Measurements from ENCODE around the gene NLRC4. TPM values are rescaled to one million over a fixed set of nuclear protein-coding genes. Genes with fewer than 3 reads are reported as not detected.

NLRC4 gene
- total RNA-seq, 1 experiment from 2014 or later: not detected

- no peak for DNase-seq
- no peak overlapping the region for H3K18ac ChIP-seq (ENCODE audit: insufficient read length, low read depth, low read length)
- no peaks in the 10 kb centered on the region for H3K79me1 ChIP-seq (ENCODE audit: insufficient read depth, low read depth, low read length, poor library complexity, severe bottlenecking)
- H3K23ac ChIP-seq (ENCODE audit: insufficient read length, low read depth, low read length): no peak overlapping the region
- no peaks in the 10 kb centered on the region for H3K23me2 ChIP-seq (ENCODE audit: insufficient read length, low read depth, low read length, poor library complexity, severe bottlenecking)
- Mint-ChIP-seq H3K4me1 (0 out of 4 replicates have a peak, but pooled peaks cover 0 to 4% of the 10 kb centered on the region in 2 experiments), H3K27ac (no peak overlapping the region), H3K9me3 (no peaks in the 10 kb centered on the region), H3K4me3 (no peak overlapping the region), H3K36me3 (ENCODE audit: insufficient read depth in 1 of 3, low read depth in 3 of 3) (no peaks in the 10 kb centered on the region; a peak in 1 of 7 replicates), H3K27me3 (ENCODE audit: low read depth) (peaks cover 4% of the 10 kb centered on the region)
- H3K79me2 ChIP-seq (ENCODE audit: insufficient read depth, low read length): no peaks in the 10 kb centered on the region
- no peak overlapping the region for H3K56ac ChIP-seq (ENCODE audit: insufficient read length, low read depth, low read length)
- no peak for TF ChIP-seq CTCF (conservative IDR thresholded peaks at IDR 0.05)
- no peaks in the 10 kb centered on the region for H3K4me1 ChIP-seq (ENCODE audit: insufficient read depth, low read length)
- H3K14ac ChIP-seq (ENCODE audit: insufficient read depth, low read length): no peak overlapping the region
- no peak overlapping the region for H2BK5ac ChIP-seq (ENCODE audit: insufficient read length, low read length)
- H3K27ac ChIP-seq (ENCODE audit: insufficient read length, low read depth, low read length): no peak overlapping the region
- no peaks in the 10 kb centered on the region for H3K9me3 ChIP-seq (ENCODE audit: control insufficient read depth, low read depth, low read length)
- no peak overlapping the region for H2BK15ac ChIP-seq (ENCODE audit: low read depth, low read length)
- no peak overlapping the region for H3K4me2 ChIP-seq (ENCODE audit: insufficient read depth, insufficient read length, low read length)
- no peak overlapping the region for H3K9ac ChIP-seq (ENCODE audit: extremely low read depth, insufficient read length, low read length)
- no peaks in the 10 kb centered on the region for H4K20me1 ChIP-seq (ENCODE audit: control insufficient read depth, insufficient read depth, insufficient read length)
- H2BK20ac ChIP-seq (ENCODE audit: low read depth, low read length, poor library complexity, severe bottlenecking): no peak overlapping the region
- H3K4ac ChIP-seq (ENCODE audit: low read depth, low read length): no peak overlapping the region
- H2AFZ ChIP-seq (ENCODE audit: low read length): no peak overlapping the region
- no peak overlapping the region for H4K5ac ChIP-seq (ENCODE audit: insufficient read length, low read depth, low read length)
- H4K8ac ChIP-seq (replicated peaks; ENCODE audit: insufficient read length, low read depth, low read length): no peak overlapping the region
- no CpG with 5 or more reads among the region's 3 CpGs for WGBS (ENCODE audit: extremely low coverage, insufficient read length, low lambda C conversion rate)
- H2BK12ac ChIP-seq (ENCODE audit: insufficient read length, low read depth, low read length): no peak overlapping the region
- H4K91ac ChIP-seq (ENCODE audit: insufficient read length, low read depth, low read length): no peak overlapping the region
- H2AK5ac ChIP-seq (ENCODE audit: insufficient read length, low read length): no peak overlapping the region
- no peak overlapping the region for H3T11ph ChIP-seq (ENCODE audit: low read length)
- H2BK120ac ChIP-seq (ENCODE audit: low read depth, low read length, poor library complexity, severe bottlenecking): no peak overlapping the region
- H3K27me3 ChIP-seq (ENCODE audit: insufficient read depth, low read length): no peaks in the 10 kb centered on the region
Observed at GRCh38 chr2:32262105-32262504, 2.6 kb downstream of the NLRC4 start.

Measured in H9 (cell line).